Measurements from ENCODE around the gene PKNOX1. TPM values are rescaled to one million over a fixed set of nuclear protein-coding genes. Genes with fewer than 3 reads are reported as not detected.
"Not testable (repeated sequence)": the region's sequence is repeated elsewhere in the genome, so short reads cannot be mapped to it uniquely, and the experiment has no call there.

The PKNOX1 gene
- polyA plus RNA-seq, 3 donors, result 9.2 to 11.8 (median 9.9) TPM

- DNase-seq, result no peak
- H3K27me3 Mint-ChIP-seq (ENCODE audit: low read depth in 3 of 3), result no peaks in the 10 kb centered on the region
- no peak overlapping the region for H3K4me3 ChIP-seq (replicated peaks in 1 of 3; ENCODE audit: low read depth in 2 of 3, low read length in 3 of 3)
- H4K20me1 ChIP-seq (ENCODE audit: insufficient read depth, low read length), result no peaks in the 10 kb centered on the region
- no peaks in the 10 kb centered on the region for H3K9me3 ChIP-seq (replicated peaks in 1 of 2; ENCODE audit: control insufficient read depth in 1 of 2, insufficient read depth in 1 of 2, low read length in 2 of 2)
- no peak overlapping the region for H3K4me2 ChIP-seq (replicated peaks; ENCODE audit: extremely low read depth, low read length, poor library complexity, severe bottlenecking)
- no peaks in the 10 kb centered on the region for H3K27me3 ChIP-seq (ENCODE audit: control insufficient read depth in 2 of 2, insufficient read depth in 2 of 2, low read length in 2 of 2)
- H2AFZ ChIP-seq (ENCODE audit: insufficient read depth, low read depth, low read length, poor library complexity, severe bottlenecking), result no peak overlapping the region
- no peak overlapping the region for H3K27ac ChIP-seq (ENCODE audit: low read depth in 1 of 2, low read length in 2 of 2)
- no peak overlapping the region for H3K9ac ChIP-seq (ENCODE audit: insufficient read depth, low read length, poor library complexity, severe bottlenecking)
- H3K4me1 Mint-ChIP-seq, result peaks cover 2% of the 10 kb centered on the region
- H3K36me3 Mint-ChIP-seq, result peaks cover 24 to 37% of the 10 kb centered on the region in 2 donors
- no peaks in the 10 kb centered on the region for H3K9me3 Mint-ChIP-seq
- TF ChIP-seq, protein P1, sequence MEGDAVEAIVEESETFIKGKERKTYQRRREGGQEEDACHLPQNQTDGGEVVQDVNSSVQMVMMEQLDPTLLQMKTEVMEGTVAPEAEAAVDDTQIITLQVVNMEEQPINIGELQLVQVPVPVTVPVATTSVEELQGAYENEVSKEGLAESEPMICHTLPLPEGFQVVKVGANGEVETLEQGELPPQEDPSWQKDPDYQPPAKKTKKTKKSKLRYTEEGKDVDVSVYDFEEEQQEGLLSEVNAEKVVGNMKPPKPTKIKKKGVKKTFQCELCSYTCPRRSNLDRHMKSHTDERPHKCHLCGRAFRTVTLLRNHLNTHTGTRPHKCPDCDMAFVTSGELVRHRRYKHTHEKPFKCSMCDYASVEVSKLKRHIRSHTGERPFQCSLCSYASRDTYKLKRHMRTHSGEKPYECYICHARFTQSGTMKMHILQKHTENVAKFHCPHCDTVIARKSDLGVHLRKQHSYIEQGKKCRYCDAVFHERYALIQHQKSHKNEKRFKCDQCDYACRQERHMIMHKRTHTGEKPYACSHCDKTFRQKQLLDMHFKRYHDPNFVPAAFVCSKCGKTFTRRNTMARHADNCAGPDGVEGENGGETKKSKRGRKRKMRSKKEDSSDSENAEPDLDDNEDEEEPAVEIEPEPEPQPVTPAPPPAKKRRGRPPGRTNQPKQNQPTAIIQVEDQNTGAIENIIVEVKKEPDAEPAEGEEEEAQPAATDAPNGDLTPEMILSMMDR (IDR thresholded peaks at IDR 0.05), result no peak
- no peaks in the 10 kb centered on the region for H3K79me2 ChIP-seq (ENCODE audit: insufficient read depth, low read length)
- intact Hi-C loops (cut with micrococcal nuclease), result no loop called here
- H3K4me3 Mint-ChIP-seq, result no peak overlapping the region
- no peaks in the 10 kb centered on the region for H3K4me1 ChIP-seq (ENCODE audit: control insufficient read depth in 1 of 2, insufficient read depth in 2 of 2, low read length in 2 of 2)
- H3K36me3 ChIP-seq (replicated peaks in 1 of 2; ENCODE audit: control insufficient read depth in 1 of 2, insufficient read depth in 2 of 2, low read length in 2 of 2), result peaks cover 23 to 35% of the 10 kb centered on the region in 2 donors
- H3K27ac Mint-ChIP-seq, result peak overlapping the region in 2 of 7 donors; percentile 24 to 26
- WGBS (ENCODE audit: insufficient coverage), result 92% methylated on average over 2 of the region's 5 CpGs
Measured at GRCh38 chr21:43034826-43035225, 60.5 kb downstream of the PKNOX1 start.

- peaks cover 6 to 14% of the 10 kb centered on the region in 2 donors for H3K36me3 ChIP-seq (replicated peaks in 1 of 2; ENCODE audit: control insufficient read depth in 1 of 2, insufficient read depth in 2 of 2, low read length in 2 of 2)
- H3K4me3 ChIP-seq (replicated peaks in 1 of 3; ENCODE audit: low read depth in 2 of 3, low read length in 3 of 3); H3K27me3 Mint-ChIP-seq (ENCODE audit: low read depth in 3 of 3); H3K4me1 Mint-ChIP-seq; H3K79me2 ChIP-seq (ENCODE audit: insufficient read depth, low read length); H3K9ac ChIP-seq (ENCODE audit: insufficient read depth, low read length, poor library complexity, severe bottlenecking); H3K9me3 Mint-ChIP-seq; H4K20me1 ChIP-seq (ENCODE audit: insufficient read depth, low read length); H3K9me3 ChIP-seq (replicated peaks in 1 of 2; ENCODE audit: control insufficient read depth in 1 of 2, insufficient read depth in 1 of 2, low read length in 2 of 2); H3K4me3 Mint-ChIP-seq; H3K27ac ChIP-seq (ENCODE audit: low read depth in 1 of 2, low read length in 2 of 2); H2AFZ ChIP-seq (ENCODE audit: insufficient read depth, low read depth, low read length, poor library complexity, severe bottlenecking); DNase-seq; intact Hi-C loops (cut with micrococcal nuclease); H3K27me3 ChIP-seq (ENCODE audit: control insufficient read depth in 2 of 2, insufficient read depth in 2 of 2, low read length in 2 of 2); H3K4me2 ChIP-seq (replicated peaks; ENCODE audit: extremely low read depth, low read length, poor library complexity, severe bottlenecking); H3K4me1 ChIP-seq (ENCODE audit: control insufficient read depth in 1 of 2, insufficient read depth in 2 of 2, low read length in 2 of 2): not testable (repeated sequence)
- Mint-ChIP-seq H3K27ac (peak overlapping the region in 1 of 7 donors; percentile 88), H3K36me3 (peaks cover 8 to 17% of the 10 kb centered on the region in 2 donors)
- no CpG with 5 or more reads among the region's 17 CpGs for WGBS (ENCODE audit: insufficient coverage)
Measured at GRCh38 chr21:43036889-43037288, 62.5 kb downstream of the PKNOX1 start.

DNA sequence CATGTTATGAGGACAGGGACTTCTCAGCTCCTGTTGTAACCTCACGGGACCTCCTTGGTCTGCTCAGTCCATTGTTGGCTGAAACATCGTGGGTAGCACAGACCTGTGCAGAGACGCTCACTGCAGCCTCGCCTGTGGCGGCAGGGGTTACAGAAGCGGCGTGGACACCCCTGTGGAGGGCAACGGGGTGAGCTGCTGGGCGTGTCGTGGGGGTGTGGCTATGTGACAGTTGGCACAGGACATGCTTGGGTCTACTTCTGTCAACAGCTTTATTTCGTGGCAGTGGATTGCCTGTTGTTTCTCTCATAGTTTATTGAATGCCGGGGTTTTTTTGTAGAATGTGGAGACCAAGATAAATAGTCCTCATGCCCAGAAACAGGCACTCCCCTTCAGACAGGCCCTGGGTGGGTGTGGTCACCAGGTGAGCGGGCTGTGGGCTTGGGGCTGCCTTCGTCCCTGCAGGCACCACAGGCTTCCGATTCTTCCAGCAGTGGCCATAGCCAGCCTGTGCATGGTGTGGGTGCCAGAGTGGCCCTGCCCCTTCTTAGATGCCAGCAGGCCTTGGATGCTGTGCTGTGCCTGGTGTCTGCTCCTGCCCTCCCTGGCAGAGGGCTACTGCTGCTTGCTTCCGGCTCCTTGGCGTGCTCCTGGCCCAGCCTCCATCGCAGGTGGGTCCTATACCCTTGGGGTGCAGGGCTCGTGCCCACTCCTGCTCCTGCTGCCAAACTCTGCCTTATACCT, 63.7 kb downstream of the PKNOX1 start:
- H3K4me1 Mint-ChIP-seq; H3K79me2 ChIP-seq (ENCODE audit: insufficient read depth, low read length); H3K4me1 ChIP-seq (ENCODE audit: control insufficient read depth in 1 of 2, insufficient read depth in 2 of 2, low read length in 2 of 2); H3K36me3 ChIP-seq (replicated peaks in 1 of 2; ENCODE audit: control insufficient read depth in 1 of 2, insufficient read depth in 2 of 2, low read length in 2 of 2); H3K4me3 ChIP-seq (replicated peaks in 1 of 3; ENCODE audit: low read depth in 2 of 3, low read length in 3 of 3); H3K27me3 ChIP-seq (ENCODE audit: control insufficient read depth in 2 of 2, insufficient read depth in 2 of 2, low read length in 2 of 2); H3K9ac ChIP-seq (ENCODE audit: insufficient read depth, low read length, poor library complexity, severe bottlenecking); H3K9me3 Mint-ChIP-seq; H3K27ac ChIP-seq (ENCODE audit: low read depth in 1 of 2, low read length in 2 of 2); DNase-seq; H2AFZ ChIP-seq (ENCODE audit: insufficient read depth, low read depth, low read length, poor library complexity, severe bottlenecking); H3K4me2 ChIP-seq (replicated peaks; ENCODE audit: extremely low read depth, low read length, poor library complexity, severe bottlenecking); H3K27me3 Mint-ChIP-seq (ENCODE audit: low read depth in 3 of 3); H3K36me3 Mint-ChIP-seq; H3K4me3 Mint-ChIP-seq; intact Hi-C loops (cut with micrococcal nuclease); H4K20me1 ChIP-seq (ENCODE audit: insufficient read depth, low read length); H3K9me3 ChIP-seq (replicated peaks in 1 of 2; ENCODE audit: control insufficient read depth in 1 of 2, insufficient read depth in 1 of 2, low read length in 2 of 2): not testable (repeated sequence)
- 86% methylated on average over 9 of the region's 19 CpGs for WGBS (ENCODE audit: insufficient coverage)
- peak overlapping the region in 3 of 7 donors; percentile 51 to 80 (median 65) for H3K27ac Mint-ChIP-seq

- H3K4me3 Mint-ChIP-seq; H3K4me1 Mint-ChIP-seq; H3K27me3 ChIP-seq (ENCODE audit: control insufficient read depth in 2 of 2, insufficient read depth in 2 of 2, low read length in 2 of 2); H3K4me1 ChIP-seq (ENCODE audit: control insufficient read depth in 1 of 2, insufficient read depth in 2 of 2, low read length in 2 of 2); intact Hi-C loops (cut with micrococcal nuclease); H3K36me3 ChIP-seq (replicated peaks in 1 of 2; ENCODE audit: control insufficient read depth in 1 of 2, insufficient read depth in 2 of 2, low read length in 2 of 2); H3K27me3 Mint-ChIP-seq (ENCODE audit: low read depth in 3 of 3); H2AFZ ChIP-seq (ENCODE audit: insufficient read depth, low read depth, low read length, poor library complexity, severe bottlenecking); DNase-seq; H3K4me3 ChIP-seq (replicated peaks in 1 of 3; ENCODE audit: low read depth in 2 of 3, low read length in 3 of 3); H3K9ac ChIP-seq (ENCODE audit: insufficient read depth, low read length, poor library complexity, severe bottlenecking); H3K27ac ChIP-seq (ENCODE audit: low read depth in 1 of 2, low read length in 2 of 2); H3K36me3 Mint-ChIP-seq; H3K9me3 ChIP-seq (replicated peaks in 1 of 2; ENCODE audit: control insufficient read depth in 1 of 2, insufficient read depth in 1 of 2, low read length in 2 of 2); H3K4me2 ChIP-seq (replicated peaks; ENCODE audit: extremely low read depth, low read length, poor library complexity, severe bottlenecking); H4K20me1 ChIP-seq (ENCODE audit: insufficient read depth, low read length); H3K79me2 ChIP-seq (ENCODE audit: insufficient read depth, low read length); H3K9me3 Mint-ChIP-seq: not testable (repeated sequence)
- peak overlapping the region in 4 of 7 donors; percentile 51 to 81 (median 64) for H3K27ac Mint-ChIP-seq
- WGBS (ENCODE audit: insufficient coverage), result no CpG with 5 or more reads among the region's 10 CpGs
Measured at GRCh38 chr21:43038659-43039044, 64.3 kb downstream of the PKNOX1 start.

Data from CD14-positive monocyte (primary cell).